NCI-H446 (cell line): ENCODE data around the gene TTC21B.
"Not testable (repeated sequence)": the region's sequence is repeated elsewhere in the genome, so short reads cannot be mapped to it uniquely, and the experiment has no call there.

Source experiments
- DNase-seq, 2 experiments: peaks; one replicate each; lab custom pipeline; 2025; lab: John Stamatoyannopoulos, UW

Gene TTC21B

GRCh38 chr2:165886487-165887146 lies 67.0 kb downstream of the TTC21B start:
- no peak for DNase-seq

- no peak for DNase-seq
Observed at GRCh38 chr2:165877565-165878550, 75.7 kb downstream of the TTC21B start.

DNA sequence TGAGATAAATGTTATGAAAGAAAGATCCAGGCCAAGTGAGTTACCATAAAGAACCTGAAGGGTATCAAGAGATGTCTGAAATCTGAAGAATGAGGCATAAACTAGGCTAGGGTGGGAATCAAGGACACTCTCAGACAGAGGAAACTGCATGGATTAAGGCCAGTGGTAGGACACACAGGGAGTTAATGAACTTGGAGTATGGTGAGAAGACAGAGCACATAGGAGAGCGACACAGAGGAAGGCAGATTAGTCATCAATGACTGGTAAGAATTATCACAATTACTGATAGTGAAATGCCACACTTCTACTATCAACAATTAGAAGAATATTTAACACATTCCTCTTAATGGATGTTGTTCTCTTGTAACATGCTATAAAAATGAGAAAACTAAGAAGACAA lies 76.9 kb downstream of the TTC21B start:
- DNase-seq: no peak

GRCh38 chr2:165876269-165876668 lies 77.3 kb downstream of the TTC21B start:
- no peak for DNase-seq

- peak; percentile 18 to 74 for DNase-seq
Observed at GRCh38 chr2:165874445-165875039, 79.0 kb downstream of the TTC21B start.

GRCh38 chr2:165872101-165872791 lies 81.3 kb downstream of the TTC21B start:
- no peak for DNase-seq

DNA sequence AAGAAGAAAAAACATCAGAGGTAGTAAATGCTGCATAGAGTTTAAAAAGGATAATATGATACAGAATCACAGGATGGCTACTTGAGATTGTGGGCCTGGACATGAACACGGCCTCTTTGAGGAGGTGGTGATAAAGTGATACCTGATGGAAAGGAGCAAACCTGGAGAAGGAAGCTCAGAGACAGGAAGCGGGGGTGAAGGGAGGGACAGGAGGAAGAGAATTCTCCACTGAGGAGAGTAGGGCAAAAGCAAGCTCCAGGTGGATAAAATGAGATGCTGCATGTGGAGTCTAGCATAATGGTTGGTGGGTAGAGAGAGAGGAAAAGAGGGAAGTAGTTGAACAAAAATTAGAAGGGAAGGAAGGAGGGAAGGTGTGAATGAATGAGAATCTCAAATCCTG lies 82.6 kb downstream of the TTC21B start:
- DNase-seq: no peak

DNA sequence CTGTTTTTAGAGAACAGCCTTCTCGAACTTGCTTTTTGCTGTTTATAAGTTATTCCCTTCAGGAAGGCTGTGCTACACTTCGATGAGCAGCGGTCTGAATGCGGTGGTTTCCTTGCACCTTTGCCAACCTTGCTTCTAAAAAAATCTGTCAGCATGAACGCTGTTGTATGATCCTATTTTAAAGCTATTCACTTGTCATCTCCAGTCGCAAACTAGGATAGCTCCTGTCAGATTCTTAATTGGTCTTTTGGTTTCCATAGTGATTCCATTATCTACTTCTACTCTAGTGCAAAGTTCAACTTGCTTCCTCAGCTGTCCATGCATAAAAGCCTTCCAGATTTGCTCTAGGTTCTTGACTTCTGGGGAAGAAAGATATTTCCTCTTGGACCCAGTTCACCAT lies 83.2 kb downstream of the TTC21B start:
- no peak for DNase-seq

DNA sequence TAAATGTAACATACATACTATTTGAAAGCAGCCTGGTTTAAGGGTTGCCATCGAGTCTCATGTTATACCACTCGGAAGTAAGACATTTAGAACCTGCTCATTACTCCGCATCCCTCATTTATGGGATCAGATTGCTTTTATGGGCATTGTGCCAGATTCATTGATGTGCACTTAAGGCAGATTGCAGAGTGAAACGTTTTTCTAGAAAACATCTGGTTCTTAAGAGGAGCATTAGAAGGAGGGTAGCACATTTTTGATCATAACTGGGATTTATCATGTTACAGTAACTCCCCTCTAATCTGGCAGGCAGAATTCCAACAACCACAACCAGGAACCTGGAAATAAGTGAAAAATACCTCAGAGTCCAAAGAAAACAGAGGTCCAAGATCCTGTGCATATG lies 85.4 kb downstream of the TTC21B start:
- DNase-seq: peak in 1 of 2 experiments; percentile 21

DNA sequence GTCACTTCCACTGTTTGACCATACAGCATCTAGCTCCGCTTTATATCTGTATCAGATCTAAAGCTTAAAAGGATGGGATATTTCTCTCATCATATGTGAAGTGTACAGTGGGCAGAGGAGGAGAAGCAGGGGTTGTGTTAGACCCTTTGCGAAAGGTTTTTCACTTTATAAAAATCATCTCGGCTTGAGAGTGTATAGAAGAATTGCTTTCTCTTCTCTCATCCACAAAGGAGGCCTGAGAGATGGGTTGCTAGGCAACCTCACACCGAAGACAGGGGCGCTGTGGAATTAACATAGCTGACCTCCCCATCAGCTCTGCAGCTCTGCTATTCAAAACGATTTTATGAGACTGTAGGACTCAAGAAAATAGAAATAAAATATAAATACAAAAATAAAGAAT lies 89.3 kb downstream of the TTC21B start:
- no peak for DNase-seq

- DNase-seq: no peak
Observed at GRCh38 chr2:165863810-165864261, 89.7 kb downstream of the TTC21B start.

GRCh38 chr2:165861083-165861482 lies 92.5 kb downstream of the TTC21B start:
- not testable (repeated sequence) for DNase-seq

GRCh38 chr2:165859723-165860122 lies 93.9 kb downstream of the TTC21B start:
- not testable (repeated sequence) for DNase-seq

DNA sequence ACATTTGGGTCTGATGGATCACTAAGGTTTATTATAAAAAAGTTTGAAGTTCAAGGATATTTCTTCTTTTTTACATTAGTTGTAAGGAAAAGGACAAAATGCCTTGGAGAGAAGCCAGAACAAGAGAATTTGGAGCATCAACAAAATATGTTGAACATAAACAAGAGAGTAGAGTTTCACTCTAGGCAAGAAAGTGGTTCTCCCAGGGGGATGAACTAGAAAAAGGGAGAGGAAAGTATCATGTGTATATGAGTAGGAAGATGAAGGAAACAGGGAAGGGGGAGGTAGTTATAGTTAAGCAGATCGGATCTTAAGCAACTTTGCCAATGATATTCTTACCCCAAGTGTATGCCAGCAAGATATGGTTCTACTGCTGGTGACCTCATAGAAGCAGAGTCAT lies 95.7 kb downstream of the TTC21B start:
- DNase-seq: no peak

GRCh38 chr2:165852394-165852793 lies 101.2 kb downstream of the TTC21B start:
- DNase-seq: no peak

DNA sequence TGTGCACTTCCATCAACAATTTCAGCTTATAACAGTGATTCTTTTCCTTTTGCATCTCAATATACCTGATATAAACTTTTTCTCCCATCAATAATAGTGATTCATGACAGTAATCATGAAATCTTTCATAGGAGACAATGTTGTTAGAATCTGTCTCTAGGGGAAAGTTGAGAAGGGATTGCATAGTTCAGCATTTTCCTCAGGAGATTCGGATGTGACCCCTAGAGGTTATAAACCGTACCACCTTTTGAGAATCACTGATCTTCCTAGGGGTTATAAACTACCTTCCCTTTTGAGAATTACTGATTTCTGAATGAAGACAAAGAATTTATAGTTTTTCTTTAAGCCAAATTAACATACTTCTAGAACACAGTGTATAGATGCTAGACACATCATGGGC lies 106.6 kb downstream of the TTC21B start:
- no peak for DNase-seq

- no peak for DNase-seq
Observed at GRCh38 chr2:165846056-165846455, 107.5 kb downstream of the TTC21B start.

GRCh38 chr2:165844216-165844615 lies 109.4 kb downstream of the TTC21B start:
- DNase-seq: no peak

- no peak for DNase-seq
Observed at GRCh38 chr2:165843351-165843750, 110.2 kb downstream of the TTC21B start.

DNA sequence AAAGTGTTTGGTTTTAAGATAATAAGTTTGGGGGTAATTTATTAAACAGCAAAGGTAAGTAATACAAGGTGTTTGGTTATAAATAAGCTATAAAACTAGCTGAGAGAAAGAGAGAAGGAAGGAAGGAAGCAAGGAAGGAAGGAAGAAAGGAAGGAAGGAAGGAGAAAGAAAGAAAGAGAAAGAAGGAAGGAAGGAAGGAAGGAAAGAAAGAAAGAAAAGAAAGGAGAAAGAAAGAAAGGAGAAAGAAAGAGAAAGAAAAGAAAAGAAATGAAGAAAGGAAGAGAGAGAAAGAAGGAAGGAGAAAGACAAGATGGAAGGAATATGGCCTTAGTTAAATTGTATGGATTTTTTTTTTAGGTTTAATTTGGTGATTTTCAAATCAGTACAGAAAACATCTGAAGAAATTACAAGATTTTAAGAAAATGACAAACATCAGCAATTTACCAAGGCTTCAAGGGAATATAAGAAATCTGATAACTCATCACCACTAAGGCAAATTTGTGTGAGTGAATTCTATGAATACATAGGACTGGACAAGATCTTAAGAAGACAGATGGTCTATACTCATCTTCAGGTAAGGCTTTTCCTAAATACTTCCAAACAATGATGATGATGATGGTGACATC lies 113.1 kb downstream of the TTC21B start:
- DNase-seq: no peak

DNA sequence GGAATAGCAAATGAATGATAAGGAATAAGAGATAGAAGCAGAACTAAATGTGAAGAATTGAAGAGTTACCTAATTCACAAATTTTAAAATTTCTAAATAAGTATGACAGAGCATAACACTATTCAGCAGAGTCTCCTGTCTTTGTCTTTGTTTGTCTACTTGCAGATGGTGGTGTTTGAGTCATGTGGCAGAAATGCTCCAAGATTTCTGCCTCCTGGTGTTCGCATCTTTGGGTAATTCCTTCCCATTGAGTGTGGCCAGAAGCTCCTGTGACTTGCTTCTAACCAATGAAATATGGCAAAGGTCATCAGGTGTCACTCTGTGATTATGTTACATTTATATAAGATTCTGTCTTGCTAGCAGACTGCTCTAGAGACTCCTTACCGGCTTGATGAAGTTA lies 114.0 kb downstream of the TTC21B start:
- no peak for DNase-seq

GRCh38 chr2:165837122-165837521 lies 116.5 kb downstream of the TTC21B start:
- peak in 1 of 2 experiments; percentile 15 for DNase-seq
